Lower leg skin (tissue), 3 donors: ENCODE measurements around the gene SEMA4A.

ENCODE experiments used
- POLR2A ChIP-seq, 2 donors: fragments of 450-650 bp; IDR thresholded peaks; one replicate each; pipeline ENCODE4 v1.6.1; 2016 to 2017; ENCODE audit warnings: antibody characterized with exemption in 2 of 2, mild to moderate bottlenecking in 1 of 2, moderate library complexity in 1 of 2
- TF ChIP-seq, protein P1 (sequence below), 3 donors: fragments of 450-650 bp; IDR thresholded peaks; one replicate each; pipeline ENCODE4 v1.5.1; 2016; ENCODE audit warnings: antibody characterized with exemption in 3 of 3, mild to moderate bottlenecking in 3 of 3, moderate library complexity in 2 of 3

DNA sequence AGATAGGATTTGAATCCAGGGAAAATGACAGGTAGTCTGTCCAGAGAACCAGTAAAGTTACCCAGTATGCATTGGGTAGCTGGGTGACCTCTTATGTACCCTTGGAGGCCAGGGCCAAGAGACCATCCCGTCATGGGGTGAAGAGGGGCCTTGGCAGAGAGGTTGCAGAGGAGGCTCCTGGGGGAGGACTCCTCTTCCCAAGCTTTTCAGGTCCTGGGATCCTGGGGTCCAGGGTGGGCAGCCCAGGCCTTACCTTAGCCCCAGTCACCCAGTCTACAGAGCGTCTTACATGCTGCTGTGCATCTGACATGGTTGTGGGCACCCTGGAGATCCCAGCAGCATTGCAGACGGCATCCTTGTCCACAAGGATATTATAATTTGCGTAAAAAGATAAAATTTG is 73.4 kb downstream of the SEMA4A start:
- TF ChIP-seq, protein P1, sequence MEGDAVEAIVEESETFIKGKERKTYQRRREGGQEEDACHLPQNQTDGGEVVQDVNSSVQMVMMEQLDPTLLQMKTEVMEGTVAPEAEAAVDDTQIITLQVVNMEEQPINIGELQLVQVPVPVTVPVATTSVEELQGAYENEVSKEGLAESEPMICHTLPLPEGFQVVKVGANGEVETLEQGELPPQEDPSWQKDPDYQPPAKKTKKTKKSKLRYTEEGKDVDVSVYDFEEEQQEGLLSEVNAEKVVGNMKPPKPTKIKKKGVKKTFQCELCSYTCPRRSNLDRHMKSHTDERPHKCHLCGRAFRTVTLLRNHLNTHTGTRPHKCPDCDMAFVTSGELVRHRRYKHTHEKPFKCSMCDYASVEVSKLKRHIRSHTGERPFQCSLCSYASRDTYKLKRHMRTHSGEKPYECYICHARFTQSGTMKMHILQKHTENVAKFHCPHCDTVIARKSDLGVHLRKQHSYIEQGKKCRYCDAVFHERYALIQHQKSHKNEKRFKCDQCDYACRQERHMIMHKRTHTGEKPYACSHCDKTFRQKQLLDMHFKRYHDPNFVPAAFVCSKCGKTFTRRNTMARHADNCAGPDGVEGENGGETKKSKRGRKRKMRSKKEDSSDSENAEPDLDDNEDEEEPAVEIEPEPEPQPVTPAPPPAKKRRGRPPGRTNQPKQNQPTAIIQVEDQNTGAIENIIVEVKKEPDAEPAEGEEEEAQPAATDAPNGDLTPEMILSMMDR (IDR thresholded peaks at IDR 0.05), result no peak
- TF ChIP-seq POLR2A (IDR thresholded peaks at IDR 0.05), result no peak
